A549 (cell line): ENCODE data around the gene SGCA. TPM values are rescaled to one million over a fixed set of nuclear protein-coding genes. Genes with fewer than 3 reads are reported as not detected.
A peak's percentile ranks its signal among the peaks of the same experiment; 100 is the strongest.

Experiments used
- ATAC-seq, 2 experiments: fragments of 200-7000 bp in 1 of 2; fragments of >200 bp in 1 of 2; cut with Nextera tagmentation in 1 of 2; cut with Tn5 transposase in 1 of 2; 3 replicates each; pipeline versions ENCODE4 v1.8.0 to v1.9.1; 2018 to 2020; ENCODE audit warnings: mild to moderate bottlenecking in 1 of 2, moderate library complexity in 1 of 2
- CTCF ChIA-PET: fragments of 300-600 bp; sonication (Branson Sonifier 250); formaldehyde crosslinking; extraction: SDS; loops from one replicate; lab custom pipeline; 2021; ENCODE audit warnings: antibody characterized with exemption, inconsistent platforms; lab: Yijun Ruan, JAX
- POLR2A ChIA-PET: fragments of 350-600 bp; formaldehyde crosslinking; extraction: SDS; loops from one replicate; lab custom pipeline; 2021; ENCODE audit warnings: antibody characterized with exemption, inconsistent platforms; lab: Yijun Ruan, JAX
- DNase-seq, 2 experiments: peaks; one replicate each; pipeline versions ENCODE4 v3.0.0 to v3.0.0-alpha.2; 2011 to 2016; ENCODE audit warnings: low read depth in 1 of 2, low spot score in 1 of 2
- FAIRE-seq: peaks from 2 replicates; lab custom pipeline; 2011; peaks lifted over from hg19 to GRCh38; lab: Jason Lieb, UNC
- H3K27ac ChIP-seq, 2 experiments: fragments of >200 bp; sonication (Bioruptor Twin); formaldehyde crosslinking; 3 replicates each; pipeline ENCODE4 v1.5.1; 2016 to 2017
- H3K4me1 ChIP-seq: fragments of >200 bp; sonication (Bioruptor Twin); formaldehyde crosslinking; 3 replicates; pipeline ENCODE4 v1.6.1; 2016
- H3K4me2 ChIP-seq: fragments of >200 bp; sonication (Bioruptor Twin); formaldehyde crosslinking; 3 replicates; pipeline ENCODE4 v1.6.1; 2016
- H3K4me3 ChIP-seq: fragments of >200 bp; sonication (Bioruptor Twin); formaldehyde crosslinking; 3 replicates; pipeline ENCODE4 v1.5.1; 2016
- H3K9me3 ChIP-seq: fragments of >200 bp; sonication (Bioruptor Twin); formaldehyde crosslinking; 3 replicates; pipeline ENCODE4 v1.6.1; 2016
- CBX8 ChIP-seq: fragments of 200-600 bp; sonication (generic); IDR thresholded peaks from 2 replicates; pipeline ENCODE4 v1.6.1; 2016
- CHD4 ChIP-seq: fragments of 200-600 bp; sonication (generic); IDR thresholded peaks from 2 replicates; pipeline ENCODE4 v1.6.1; 2016; ENCODE audit warnings: antibody characterized with exemption, mild to moderate bottlenecking, borderline replicate concordance
- EHF ChIP-seq: fragments of 250-450 bp; sonication (Bioruptor Pico); IDR thresholded peaks from 2 replicates; pipeline ENCODE4 v1.5.0; 2020; ENCODE audit warnings: mild to moderate bottlenecking
- ESRRA ChIP-seq: fragments of 150-350 bp; IDR thresholded peaks from 2 replicates; pipeline ENCODE4 v1.6.1; 2014; ENCODE audit warnings: mild to moderate bottlenecking, low read length, borderline replicate concordance
- FOSL2 ChIP-seq, 2 experiments: fragments of 450-650 bp in 1 of 2; fragments of >200 bp in 1 of 2; sonication (Bioruptor Twin) in 1 of 2; formaldehyde crosslinking; IDR thresholded peaks; 2 replicates each; pipeline versions ENCODE4 v1.5.0 to v1.6.1; 2016 to 2020; ENCODE audit warnings: mild to moderate bottlenecking in 1 of 2, moderate library complexity in 1 of 2
- FOXS1 ChIP-seq: fragments of 250-450 bp; sonication (Bioruptor Pico); IDR thresholded peaks from 2 replicates; pipeline ENCODE4 v1.5.0; 2020; ENCODE audit warnings: mild to moderate bottlenecking, moderate library complexity
- HEYL ChIP-seq: fragments of 250-450 bp; sonication (Bioruptor Pico); IDR thresholded peaks from 2 replicates; pipeline ENCODE4 v1.8.0; 2021; ENCODE audit warnings: mild to moderate bottlenecking, moderate library complexity
- KDM5A ChIP-seq: fragments of 200-600 bp; sonication (generic); IDR thresholded peaks from 2 replicates; pipeline ENCODE4 v1.6.1; 2016; ENCODE audit warnings: antibody characterized with exemption, mild to moderate bottlenecking
- NPAS2 ChIP-seq: fragments of 250-450 bp; sonication (Bioruptor Pico); IDR thresholded peaks from 2 replicates; pipeline ENCODE4 v1.8.0; 2022; ENCODE audit warnings: mild to moderate bottlenecking, moderate library complexity, borderline replicate concordance
- NR3C1 ChIP-seq: fragments of >200 bp; sonication (Bioruptor Twin); formaldehyde crosslinking; IDR thresholded peaks from 3 replicates; pipeline ENCODE4 v1.6.1; 2017
- PHF8 ChIP-seq: fragments of 200-600 bp; sonication (generic); IDR thresholded peaks from 2 replicates; pipeline ENCODE4 v1.6.1; 2016; ENCODE audit warnings: low read depth, mild to moderate bottlenecking, antibody characterized with exemption, moderate library complexity, borderline replicate concordance
- POLR2A ChIP-seq: IDR thresholded peaks from 2 replicates; pipeline ENCODE4 v1.6.1; 2012; ENCODE audit warnings: mild to moderate bottlenecking, low read length
- RAD21 ChIP-seq, 2 experiments: fragments of >200 bp in 1 of 2; sonication (Bioruptor Twin) in 1 of 2; formaldehyde crosslinking in 1 of 2; IDR thresholded peaks in 1 of 2; conservative IDR thresholded peaks in 1 of 2; 2 replicates in 1 of 2; 3 replicates in 1 of 2; pipeline ENCODE4 v1.6.1; 2012 to 2018; ENCODE audit warnings: inconsistent platforms in 1 of 2
- RARB ChIP-seq: fragments of 250-450 bp; sonication (Bioruptor Pico); IDR thresholded peaks from 2 replicates; pipeline ENCODE4 v1.8.0; 2021; ENCODE audit warnings: mild to moderate bottlenecking, moderate library complexity
- RCOR1 ChIP-seq: fragments of 150-350 bp; IDR thresholded peaks from 2 replicates; pipeline ENCODE4 v1.6.1; 2014; ENCODE audit warnings: antibody characterized with exemption, low read length, low read depth
- RFX5 ChIP-seq: fragments of 450-650 bp; IDR thresholded peaks from 2 replicates; pipeline ENCODE4 v1.7.1; 2014; ENCODE audit warnings: antibody characterized with exemption, mild to moderate bottlenecking, moderate library complexity
- SMC3 ChIP-seq: fragments of >200 bp; sonication (Bioruptor Twin); formaldehyde crosslinking; IDR thresholded peaks from 3 replicates; pipeline ENCODE4 v1.6.1; 2018; ENCODE audit warnings: inconsistent platforms
- TFCP2L1 ChIP-seq: fragments of 250-450 bp; sonication (Bioruptor Pico); IDR thresholded peaks from 2 replicates; pipeline ENCODE4 v1.5.0; 2021; ENCODE audit warnings: mild to moderate bottlenecking
- TP53 ChIP-seq: fragments of 250-450 bp; sonication (Bioruptor Pico); IDR thresholded peaks from 2 replicates; pipeline ENCODE4 v1.5.0; 2021; ENCODE audit warnings: mild to moderate bottlenecking, moderate library complexity
- WGBS: methylation state at CpG from one replicate; pipeline ENCODE4 v1.1.6; 2017; ENCODE audit errors: missing lambda C conversion rate; 5-methylcytosine and 5-hydroxymethylcytosine counted together
- polyA plus RNA-seq, 4 experiments: library from polyadenylated mRNA; depleted of rRNA in 3 of 4; stranded (reverse); fragments of >200 nt; fragmentation: RNase III in 1 of 4; extraction: RNeasy Plus Mini Kit Qiagen cat#74134 plus additional on column Dnase treatment in 1 of 4; gene quantifications; 2 replicates in 3 of 4; 3 replicates in 1 of 4; pipeline ENCODE4 v1.2.3, GENCODE V29; 2011 to 2017
- TF ChIP-seq, protein P1 (sequence below): fragments of 250-450 bp; sonication (Bioruptor Pico); IDR thresholded peaks from 2 replicates; pipeline ENCODE4 v1.5.0; 2021; ENCODE audit warnings: mild to moderate bottlenecking, moderate library complexity, borderline replicate concordance
- TF ChIP-seq, protein P2 (sequence below): fragments of >200 bp; sonication (Bioruptor Twin); formaldehyde crosslinking; IDR thresholded peaks from 3 replicates; pipeline ENCODE4 v1.5.1; 2016
- TF ChIP-seq, protein P3 (sequence below): fragments of >200 bp; sonication (Bioruptor Twin); formaldehyde crosslinking; IDR thresholded peaks from 2 replicates; pipeline ENCODE4 v1.6.1; 2016
- TF ChIP-seq, protein P4 (sequence below): IDR thresholded peaks from 2 replicates; pipeline ENCODE4 v1.6.1; 2012
- TF ChIP-seq, protein P5 (sequence below): fragments of >200 bp; sonication (Bioruptor Twin); formaldehyde crosslinking; IDR thresholded peaks from 3 replicates; pipeline ENCODE4 v1.6.1; 2016
- TF ChIP-seq, protein P6 (sequence below): fragments of 250-450 bp; sonication (Bioruptor Pico); IDR thresholded peaks from 2 replicates; pipeline ENCODE4 v1.5.0; 2020; ENCODE audit warnings: low read depth, mild to moderate bottlenecking, moderate library complexity

Gene SGCA
- polyA plus RNA-seq, 2 of the 4 experiments (the other 2 are of a cell fraction) = 0.44 to 3.4 TPM

DNA sequence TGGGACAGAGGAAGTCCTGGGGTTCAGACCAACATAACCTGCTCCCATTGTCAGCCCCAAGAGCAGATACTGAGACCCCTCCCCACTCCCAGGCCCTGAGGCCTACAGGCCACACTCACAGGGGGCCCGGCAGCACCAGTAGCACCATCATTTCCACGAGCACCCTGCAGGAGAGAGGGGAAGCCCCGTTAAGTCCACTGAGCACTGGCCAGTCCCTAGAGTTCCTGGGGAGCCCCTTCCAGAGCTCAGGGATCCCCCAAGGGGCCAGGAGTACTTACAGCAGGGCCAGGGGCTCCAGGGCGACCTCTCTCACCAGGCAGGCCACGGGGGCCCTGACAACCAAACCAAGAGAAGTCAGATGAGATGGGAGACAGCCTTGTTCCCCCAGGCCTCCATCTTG is 30.2 kb downstream of the SGCA start (continued):
- TF ChIP-seq, protein P1, sequence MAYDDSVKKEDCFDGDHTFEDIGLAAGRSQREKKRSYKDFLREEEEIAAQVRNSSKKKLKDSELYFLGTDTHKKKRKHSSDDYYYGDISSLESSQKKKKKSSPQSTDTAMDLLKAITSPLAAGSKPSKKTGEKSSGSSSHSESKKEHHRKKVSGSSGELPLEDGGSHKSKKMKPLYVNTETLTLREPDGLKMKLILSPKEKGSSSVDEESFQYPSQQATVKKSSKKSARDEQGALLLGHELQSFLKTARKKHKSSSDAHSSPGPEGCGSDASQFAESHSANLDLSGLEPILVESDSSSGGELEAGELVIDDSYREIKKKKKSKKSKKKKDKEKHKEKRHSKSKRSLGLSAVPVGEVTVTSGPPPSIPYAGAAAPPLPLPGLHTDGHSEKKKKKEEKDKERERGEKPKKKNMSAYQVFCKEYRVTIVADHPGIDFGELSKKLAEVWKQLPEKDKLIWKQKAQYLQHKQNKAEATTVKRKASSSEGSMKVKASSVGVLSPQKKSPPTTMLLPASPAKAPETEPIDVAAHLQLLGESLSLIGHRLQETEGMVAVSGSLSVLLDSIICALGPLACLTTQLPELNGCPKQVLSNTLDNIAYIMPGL (CRISPR knock-in tag) = no peak
- TF ChIP-seq CBX8 (no peak), RFX5 (no peak), EHF (CRISPR knock-in tag) (no peak)

DNA sequence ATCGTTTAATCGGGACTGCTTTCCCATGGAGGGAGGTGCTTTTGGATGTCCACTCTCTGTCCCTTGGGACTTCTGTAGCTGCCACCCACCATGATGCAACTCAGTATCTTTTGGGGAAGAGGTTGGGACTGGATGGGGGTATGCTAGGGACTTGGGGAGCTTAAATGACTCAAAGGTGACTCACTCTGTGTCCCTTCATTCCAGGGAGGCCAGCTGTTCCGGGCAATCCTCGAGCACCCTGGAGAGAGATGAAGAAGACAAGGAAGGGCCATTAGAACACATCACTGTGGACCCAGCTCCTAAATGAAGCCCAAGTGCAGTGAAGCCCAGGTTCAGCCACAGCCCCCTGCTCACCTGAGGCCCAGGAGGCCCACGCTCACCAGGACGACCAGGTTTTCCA is 31.0 kb downstream of the SGCA start:
- Histone ChIP-seq H3K4me2 (peak overlapping the region; percentile 88), H3K27ac (peak overlapping the region; percentile 44 to 51; a peak in 4 of 6 replicates), H3K4me1 (peaks cover 44% of the 10 kb centered on the region), H3K4me3 (no peak overlapping the region), H3K9me3 (no peaks in the 10 kb centered on the region)
- ATAC-seq = no peak
- 63% methylated on average over 5 of the region's 6 CpGs for WGBS
- TF ChIP-seq FOSL2 (IDR thresholded peaks at IDR 0.05) (0 out of 2 replicates have a peak, but pooled peaks have one; percentile 16), FOSL2 (CRISPR knock-in tag; IDR thresholded peaks at IDR 0.05) (peak; percentile 67), RARB (CRISPR knock-in tag) (no peak)
- ChIA-PET POLR2A (interaction anchor here (1.2 to 1.7 kb wide), 2 partner anchors 19 to 27 kb away, joined by 3 to 7 read pairs; no protein-coding TSS in a partner anchor), CTCF (interaction anchor here (0.6 to 22.0 kb wide), 27 partner anchors 10 to 623 kb away, joined by 3 to 817 read pairs (median 5); partner anchors contain the start of genes PPP1R9B, SGCA and TMEM92)
- no peak for FAIRE-seq
- DNase-seq = no peak

DNA sequence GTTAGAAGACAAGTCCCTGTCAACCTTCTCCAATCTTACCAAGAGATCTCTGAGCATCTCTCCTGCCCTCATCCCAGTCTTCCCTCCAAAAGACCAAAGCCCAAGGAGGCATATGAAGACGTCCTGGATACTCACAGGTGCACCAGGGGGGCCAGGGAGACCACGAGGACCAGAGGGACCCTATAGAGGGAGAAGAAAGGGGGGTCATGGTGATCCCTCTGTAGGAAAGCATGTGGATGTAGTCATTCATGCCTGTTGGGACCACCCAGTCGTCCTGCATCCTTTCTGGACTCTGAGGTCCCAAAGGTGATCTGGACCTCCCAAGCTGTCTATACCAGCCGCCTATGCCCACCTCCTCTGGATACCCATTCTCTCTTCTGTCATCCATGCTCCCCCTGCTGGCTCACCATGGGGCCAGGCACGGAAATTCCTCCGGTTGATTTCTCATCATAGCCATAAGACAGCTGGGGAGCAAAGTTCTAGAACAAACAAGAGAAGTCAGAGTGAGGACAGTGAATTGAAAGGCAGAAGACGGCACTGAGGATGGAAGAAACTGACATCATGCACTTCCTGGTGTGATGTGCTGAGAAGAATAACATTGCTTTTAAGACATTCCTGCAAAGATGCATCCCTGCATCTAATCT is 32.3 kb downstream of the SGCA start:
- TF ChIP-seq TFCP2L1 (CRISPR knock-in tag) (no peak), NR3C1 (no peak), PHF8 (no peak), RAD21 (conservative IDR thresholded peaks at IDR 0.05 in 1 of 2, IDR thresholded peaks at IDR 0.05 in 1 of 2) (peak; percentile 84 to 89), KDM5A (no peak), FOSL2 (IDR thresholded peaks at IDR 0.05) (no peak), FOSL2 (CRISPR knock-in tag; IDR thresholded peaks at IDR 0.05) (no peak), CHD4 (no peak), SMC3 (peak; percentile 97), HEYL (no peak), ESRRA (0 out of 2 replicates have a peak, but pooled peaks have one; percentile 27), FOXS1 (CRISPR knock-in tag) (no peak), POLR2A (no peak), RCOR1 (peak; percentile 23; the same call in 1 of the 2 replicates), TP53 (CRISPR knock-in tag) (no peak), NPAS2 (no peak), RFX5 (no peak)
- TF ChIP-seq, protein P2, sequence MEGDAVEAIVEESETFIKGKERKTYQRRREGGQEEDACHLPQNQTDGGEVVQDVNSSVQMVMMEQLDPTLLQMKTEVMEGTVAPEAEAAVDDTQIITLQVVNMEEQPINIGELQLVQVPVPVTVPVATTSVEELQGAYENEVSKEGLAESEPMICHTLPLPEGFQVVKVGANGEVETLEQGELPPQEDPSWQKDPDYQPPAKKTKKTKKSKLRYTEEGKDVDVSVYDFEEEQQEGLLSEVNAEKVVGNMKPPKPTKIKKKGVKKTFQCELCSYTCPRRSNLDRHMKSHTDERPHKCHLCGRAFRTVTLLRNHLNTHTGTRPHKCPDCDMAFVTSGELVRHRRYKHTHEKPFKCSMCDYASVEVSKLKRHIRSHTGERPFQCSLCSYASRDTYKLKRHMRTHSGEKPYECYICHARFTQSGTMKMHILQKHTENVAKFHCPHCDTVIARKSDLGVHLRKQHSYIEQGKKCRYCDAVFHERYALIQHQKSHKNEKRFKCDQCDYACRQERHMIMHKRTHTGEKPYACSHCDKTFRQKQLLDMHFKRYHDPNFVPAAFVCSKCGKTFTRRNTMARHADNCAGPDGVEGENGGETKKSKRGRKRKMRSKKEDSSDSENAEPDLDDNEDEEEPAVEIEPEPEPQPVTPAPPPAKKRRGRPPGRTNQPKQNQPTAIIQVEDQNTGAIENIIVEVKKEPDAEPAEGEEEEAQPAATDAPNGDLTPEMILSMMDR = peak; percentile 93
- TF ChIP-seq, protein P3, sequence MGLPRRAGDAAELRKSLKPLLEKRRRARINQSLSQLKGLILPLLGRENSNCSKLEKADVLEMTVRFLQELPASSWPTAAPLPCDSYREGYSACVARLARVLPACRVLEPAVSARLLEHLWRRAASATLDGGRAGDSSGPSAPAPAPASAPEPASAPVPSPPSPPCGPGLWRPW = no peak
- TF ChIP-seq, protein P4, sequence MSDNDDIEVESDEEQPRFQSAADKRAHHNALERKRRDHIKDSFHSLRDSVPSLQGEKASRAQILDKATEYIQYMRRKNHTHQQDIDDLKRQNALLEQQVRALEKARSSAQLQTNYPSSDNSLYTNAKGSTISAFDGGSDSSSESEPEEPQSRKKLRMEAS = 0 out of 2 replicates have a peak, but pooled peaks have one; percentile 16
- TF ChIP-seq, protein P5, sequence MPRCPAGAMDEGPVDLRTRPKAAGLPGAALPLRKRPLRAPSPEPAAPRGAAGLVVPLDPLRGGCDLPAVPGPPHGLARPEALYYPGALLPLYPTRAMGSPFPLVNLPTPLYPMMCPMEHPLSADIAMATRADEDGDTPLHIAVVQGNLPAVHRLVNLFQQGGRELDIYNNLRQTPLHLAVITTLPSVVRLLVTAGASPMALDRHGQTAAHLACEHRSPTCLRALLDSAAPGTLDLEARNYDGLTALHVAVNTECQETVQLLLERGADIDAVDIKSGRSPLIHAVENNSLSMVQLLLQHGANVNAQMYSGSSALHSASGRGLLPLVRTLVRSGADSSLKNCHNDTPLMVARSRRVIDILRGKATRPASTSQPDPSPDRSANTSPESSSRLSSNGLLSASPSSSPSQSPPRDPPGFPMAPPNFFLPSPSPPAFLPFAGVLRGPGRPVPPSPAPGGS = no peak
- TF ChIP-seq, protein P6, sequence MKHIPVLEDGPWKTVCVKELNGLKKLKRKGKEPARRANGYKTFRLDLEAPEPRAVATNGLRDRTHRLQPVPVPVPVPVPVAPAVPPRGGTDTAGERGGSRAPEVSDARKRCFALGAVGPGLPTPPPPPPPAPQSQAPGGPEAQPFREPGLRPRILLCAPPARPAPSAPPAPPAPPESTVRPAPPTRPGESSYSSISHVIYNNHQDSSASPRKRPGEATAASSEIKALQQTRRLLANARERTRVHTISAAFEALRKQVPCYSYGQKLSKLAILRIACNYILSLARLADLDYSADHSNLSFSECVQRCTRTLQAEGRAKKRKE (CRISPR knock-in tag) = no peak
- 13% methylated on average over 7 of the region's 7 CpGs for WGBS
- ChIA-PET CTCF (interaction anchor here (0.6 to 22.0 kb wide), 35 partner anchors 9 to 123 kb away, joined by 3 to 817 read pairs (median 3); partner anchors contain the start of genes PPP1R9B, SGCA and TMEM92), POLR2A (interaction anchor here (1.0 kb wide), 1 partner anchor 21 kb away, joined by 3 read pairs; no protein-coding TSS in a partner anchor)
- no peaks in the 10 kb centered on the region for H3K9me3 ChIP-seq
- H3K27ac ChIP-seq = peak overlapping the region; percentile 51 to 77; a peak in 5 of 6 replicates
- peak; percentile 94 for FAIRE-seq
- H3K4me3 ChIP-seq = no peak overlapping the region
- peaks cover 44% of the 10 kb centered on the region for H3K4me1 ChIP-seq
- DNase-seq = peak; percentile 84 to 86
- peak overlapping the region; percentile 88 for H3K4me2 ChIP-seq
- ATAC-seq = peak; percentile 14 to 30; a peak in 3 of 6 replicates
